T-helper 9 cell (primary cell): Measurements from ENCODE around the gene CLRN3.

Experiments
- DNase-seq: peaks from one replicate; pipeline ENCODE4 v3.0.0-alpha.2; 2020

The CLRN3 gene

DNA sequence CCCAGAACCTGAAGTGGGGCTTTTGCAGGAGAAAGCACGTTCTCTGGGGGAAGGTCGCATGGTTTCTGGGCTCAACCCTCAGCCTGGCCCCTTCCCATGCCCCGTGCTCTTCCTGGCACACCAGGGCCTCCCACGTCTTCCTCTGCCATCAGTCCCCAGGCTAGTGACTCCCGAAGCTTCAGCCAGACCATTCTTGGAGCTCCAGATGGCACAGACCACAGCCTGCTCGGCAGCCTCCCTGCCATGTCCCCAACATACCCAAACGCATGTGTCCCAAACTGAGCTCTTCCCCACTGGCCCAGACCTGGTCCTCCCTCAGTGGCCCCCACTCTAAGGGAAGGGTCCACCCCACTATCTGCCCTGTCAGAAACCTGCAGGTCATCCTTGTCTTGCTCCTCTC, 47.0 kb downstream of the CLRN3 start:
- no peak for DNase-seq

DNA sequence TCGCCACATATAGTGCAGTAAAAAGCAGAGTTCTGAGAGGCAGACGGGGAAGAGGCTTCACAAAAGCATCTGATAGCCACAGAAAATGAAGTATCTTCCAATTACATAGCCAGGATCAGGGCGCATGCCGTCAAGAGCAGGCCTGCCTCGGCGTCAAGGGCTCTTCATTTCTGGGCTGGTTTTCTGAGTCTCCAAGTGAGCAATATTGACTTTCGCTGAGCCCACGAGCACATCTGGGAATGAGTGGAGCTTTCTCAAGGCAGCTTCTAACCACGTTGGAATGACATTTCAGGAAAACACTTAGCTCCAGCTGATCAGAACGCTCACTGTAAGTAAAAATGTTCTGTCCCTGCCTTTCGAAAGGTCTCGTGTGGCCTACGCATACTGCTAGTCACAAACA, 51.9 kb downstream of the CLRN3 start:
- no peak for DNase-seq

DNA sequence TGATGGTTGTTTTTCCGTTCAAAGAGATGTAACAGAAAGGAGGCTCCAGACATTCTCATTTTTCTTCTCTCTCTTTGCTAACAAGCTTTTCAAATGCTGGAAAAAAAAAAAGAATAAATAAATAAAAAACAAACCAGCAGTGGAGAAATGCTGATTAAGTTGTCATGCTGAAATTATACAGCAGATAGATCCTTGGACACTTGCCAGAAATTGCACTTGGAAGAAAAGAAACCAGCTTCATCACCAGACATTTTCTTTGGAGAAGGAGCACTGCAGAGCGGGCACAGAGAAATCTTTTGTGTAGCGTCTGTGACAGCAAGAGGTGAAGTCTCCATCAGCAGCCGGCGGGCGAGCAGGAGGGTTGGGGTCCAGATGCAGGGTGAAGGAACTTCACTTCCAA, 55.8 kb downstream of the CLRN3 start:
- DNase-seq = no peak

DNA sequence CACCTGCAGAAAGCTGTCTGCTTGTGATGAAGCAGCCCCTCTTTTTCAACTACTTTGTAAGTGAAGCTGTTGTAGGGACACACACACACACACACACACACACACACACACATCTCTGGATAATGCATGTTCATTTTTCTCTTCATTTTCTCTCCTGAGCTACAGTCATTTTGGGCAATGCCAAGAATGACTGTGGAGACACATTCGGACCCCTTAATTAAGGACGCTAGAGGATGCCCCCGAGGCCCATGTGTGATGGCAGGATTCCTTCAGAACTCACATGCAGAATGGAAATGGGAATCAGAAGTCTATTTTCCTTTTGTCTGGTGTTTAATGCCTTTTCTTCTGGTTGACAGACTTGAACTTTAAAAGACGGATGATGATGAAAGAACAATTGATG, 56.6 kb downstream of the CLRN3 start:
- DNase-seq = no peak

DNA sequence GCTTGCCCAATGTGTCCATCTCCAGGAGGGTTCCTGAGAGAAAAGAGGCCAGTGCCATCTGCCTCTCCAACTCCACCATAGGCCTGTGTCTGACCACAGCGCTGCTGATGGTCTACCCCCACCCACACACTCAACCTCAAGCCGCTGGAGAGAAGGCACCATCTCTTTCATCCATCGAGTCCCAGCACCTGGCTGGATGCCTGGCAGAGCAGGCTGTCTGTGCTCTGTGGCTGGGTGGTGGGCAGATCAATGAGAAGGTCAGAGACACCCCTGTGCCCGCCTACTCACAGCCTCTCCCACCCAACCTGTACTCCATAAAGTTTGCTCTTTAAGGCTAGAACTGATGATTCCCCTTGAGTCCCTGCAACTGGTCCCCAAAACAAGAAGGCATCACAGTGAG, 58.0 kb downstream of the CLRN3 start:
- no peak for DNase-seq

DNA sequence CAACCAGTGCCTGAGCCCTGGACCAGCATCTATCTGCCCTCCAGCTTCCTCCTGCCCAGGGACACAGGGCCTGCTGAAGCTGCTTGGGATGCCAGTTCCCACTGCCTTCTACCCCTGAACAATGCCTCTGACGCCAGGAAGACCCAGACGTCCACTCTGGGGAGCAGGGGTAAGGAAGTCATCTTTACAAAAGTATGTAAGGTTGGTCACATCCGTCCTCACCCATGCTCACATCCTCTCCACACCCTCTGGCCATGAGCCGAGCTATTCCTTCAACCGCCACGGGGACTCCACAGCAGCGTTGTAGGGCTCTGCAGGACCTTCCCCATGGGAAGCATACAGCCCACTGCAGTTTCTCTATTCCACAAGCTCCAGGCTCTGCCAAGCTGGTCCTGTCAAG, 58.5 kb downstream of the CLRN3 start:
- no peak for DNase-seq

DNA sequence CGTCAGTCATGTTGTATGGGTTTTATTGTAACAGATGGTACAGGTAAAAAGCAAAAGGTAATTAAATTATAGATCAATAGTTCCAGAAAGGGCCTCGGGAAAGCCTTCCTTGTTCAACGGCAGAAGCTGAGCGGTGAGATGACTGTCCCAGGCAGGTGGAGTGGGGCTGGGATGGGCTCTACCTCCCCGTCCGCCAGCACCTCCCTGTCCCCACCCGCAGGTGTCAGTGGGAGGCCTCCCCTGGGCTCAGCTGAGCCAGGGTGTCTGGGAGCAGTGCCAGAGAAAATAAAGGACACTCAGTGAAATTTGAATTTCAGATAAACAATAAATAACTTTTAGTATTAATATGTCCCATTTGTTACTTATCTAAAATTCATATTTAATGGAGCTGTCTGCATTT, 58.9 kb downstream of the CLRN3 start:
- DNase-seq = no peak

DNA sequence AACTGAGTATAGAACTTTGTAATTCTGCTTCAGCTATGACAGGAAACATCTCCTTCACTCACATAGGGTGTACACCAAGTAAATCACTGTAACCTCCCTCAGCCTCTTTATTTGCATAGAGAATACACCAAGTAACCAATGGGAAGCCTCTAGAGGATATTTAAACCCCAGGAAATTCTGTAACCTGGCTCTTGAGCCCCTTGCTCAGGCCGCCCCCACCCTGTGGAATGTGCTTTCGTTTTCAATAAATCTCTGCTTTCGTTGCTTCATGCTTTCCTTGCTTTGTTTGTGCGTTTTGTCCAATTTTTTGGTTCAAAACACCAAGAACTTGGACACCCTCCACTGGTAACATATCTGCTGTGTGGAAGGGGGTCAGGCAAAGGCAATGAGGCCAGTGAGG, 60.2 kb downstream of the CLRN3 start:
- DNase-seq = no peak

DNA sequence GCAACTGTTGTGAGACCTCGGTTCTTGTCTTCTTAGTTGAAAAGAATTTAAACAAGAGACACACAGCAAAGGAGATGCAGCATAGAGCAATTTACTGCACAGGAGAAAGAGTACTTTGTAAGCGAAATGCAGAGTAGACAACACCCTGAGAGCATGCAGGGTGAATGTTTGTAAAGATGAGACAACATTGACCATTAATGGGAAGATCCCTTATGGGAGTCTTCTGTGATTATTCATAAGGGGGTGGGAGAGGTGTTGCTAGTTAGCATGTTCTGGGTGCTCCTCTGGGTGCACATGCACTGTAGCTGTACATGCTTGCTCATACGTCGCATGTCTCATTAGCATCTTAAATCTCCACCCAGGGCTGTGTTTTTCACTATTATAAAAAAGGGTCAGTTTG, 62.3 kb downstream of the CLRN3 start:
- no peak for DNase-seq
